ENCODE results near the gene ZAP70.

DNA sequence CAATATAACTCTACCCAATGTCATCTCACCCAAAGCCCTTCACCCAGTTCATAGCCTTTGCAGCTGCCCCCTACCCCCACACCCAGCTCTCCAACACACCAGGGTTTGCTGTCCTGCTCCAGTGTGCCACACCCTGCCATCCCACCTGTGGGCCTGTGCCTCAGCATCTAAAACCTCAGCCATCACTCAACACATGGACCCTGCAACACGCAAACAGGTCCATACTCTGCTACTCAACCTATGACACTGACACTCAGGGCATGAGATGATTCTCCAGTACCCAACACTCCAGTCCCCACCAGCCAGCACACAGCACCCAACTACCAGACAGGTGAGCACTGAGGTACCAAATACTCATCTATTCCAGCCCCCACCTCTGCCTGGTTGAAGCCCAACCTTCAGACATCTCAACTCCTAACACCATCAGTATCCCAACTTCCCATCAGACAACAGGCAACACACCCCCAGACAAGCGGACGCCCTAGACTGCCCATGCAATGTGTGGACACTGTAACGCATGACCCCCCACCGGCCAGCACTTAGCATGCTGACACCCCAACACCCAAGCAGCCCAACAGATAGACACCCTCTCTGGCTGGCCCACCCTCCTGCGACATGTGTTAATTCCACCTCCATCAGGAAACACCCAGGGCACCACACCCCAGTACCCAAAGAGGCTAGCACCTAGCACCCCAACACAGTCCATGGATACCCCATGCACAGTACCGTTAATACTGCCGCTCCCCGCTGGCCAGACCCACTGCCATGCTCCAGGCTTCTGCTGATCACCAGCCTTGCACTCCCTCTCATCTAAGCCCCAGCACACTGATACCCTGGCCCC is 25.0 kb downstream of the ZAP70 start:
- TF ChIP-seq, protein P1, sequence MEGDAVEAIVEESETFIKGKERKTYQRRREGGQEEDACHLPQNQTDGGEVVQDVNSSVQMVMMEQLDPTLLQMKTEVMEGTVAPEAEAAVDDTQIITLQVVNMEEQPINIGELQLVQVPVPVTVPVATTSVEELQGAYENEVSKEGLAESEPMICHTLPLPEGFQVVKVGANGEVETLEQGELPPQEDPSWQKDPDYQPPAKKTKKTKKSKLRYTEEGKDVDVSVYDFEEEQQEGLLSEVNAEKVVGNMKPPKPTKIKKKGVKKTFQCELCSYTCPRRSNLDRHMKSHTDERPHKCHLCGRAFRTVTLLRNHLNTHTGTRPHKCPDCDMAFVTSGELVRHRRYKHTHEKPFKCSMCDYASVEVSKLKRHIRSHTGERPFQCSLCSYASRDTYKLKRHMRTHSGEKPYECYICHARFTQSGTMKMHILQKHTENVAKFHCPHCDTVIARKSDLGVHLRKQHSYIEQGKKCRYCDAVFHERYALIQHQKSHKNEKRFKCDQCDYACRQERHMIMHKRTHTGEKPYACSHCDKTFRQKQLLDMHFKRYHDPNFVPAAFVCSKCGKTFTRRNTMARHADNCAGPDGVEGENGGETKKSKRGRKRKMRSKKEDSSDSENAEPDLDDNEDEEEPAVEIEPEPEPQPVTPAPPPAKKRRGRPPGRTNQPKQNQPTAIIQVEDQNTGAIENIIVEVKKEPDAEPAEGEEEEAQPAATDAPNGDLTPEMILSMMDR (IDR thresholded peaks at IDR 0.05; ENCODE audit: insufficient read depth, low read length, poor library complexity, severe bottlenecking), result no peak
- TF ChIP-seq EZH2phosphoT487 (conservative IDR thresholded peaks at IDR 0.05; ENCODE audit: low read length), result no peak

All from SU-DHL-6 (cell line).